ENCODE data around the gene ADAMTS2.

ADAMTS2 gene

DNA sequence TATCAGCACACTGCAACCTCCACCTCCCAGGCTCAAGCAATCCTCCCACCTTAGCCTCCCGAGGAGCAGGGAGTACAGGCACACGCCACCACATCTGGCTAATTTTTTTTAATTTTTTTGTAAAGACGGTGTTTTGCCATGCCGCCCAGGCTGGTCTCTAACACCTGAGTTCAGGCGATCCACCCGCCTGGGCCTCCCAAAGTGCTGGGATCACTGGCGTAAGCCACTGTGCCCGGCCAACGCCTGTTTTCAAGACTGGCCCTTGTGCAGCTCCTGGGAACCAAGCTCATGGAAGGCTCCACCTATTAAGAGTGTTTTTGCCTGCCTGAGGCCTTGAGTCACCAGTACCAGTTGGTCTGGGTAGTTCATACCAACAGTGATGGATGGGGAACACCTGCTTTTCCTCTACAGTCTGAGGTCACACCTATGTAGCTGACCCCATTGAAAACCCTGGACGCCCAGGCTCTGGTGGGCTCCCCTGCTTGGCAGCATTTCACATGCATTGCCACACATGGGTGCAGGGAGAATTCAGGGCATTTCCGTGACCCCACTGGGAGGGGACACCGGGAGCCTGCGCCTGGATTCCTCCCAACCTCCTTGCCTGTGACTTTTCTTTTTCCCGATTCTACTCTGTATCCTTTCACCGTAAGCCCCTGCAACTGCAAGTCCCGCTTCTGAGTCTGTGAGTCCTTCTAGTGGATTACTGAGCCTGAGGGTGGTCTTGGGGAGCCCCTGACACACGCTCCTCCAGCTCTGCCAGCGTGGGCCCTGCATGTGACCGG, 221.6 kb downstream of the ADAMTS2 start:
- Histone ChIP-seq H3K36me3 (ENCODE audit: control insufficient read depth in 4 of 4, insufficient read depth in 4 of 4, low read length in 3 of 4) (no peaks in the 10 kb centered on the region), H3K27me3 (replicated peaks in 2 of 5; ENCODE audit: control insufficient read depth in 4 of 5, insufficient read depth in 5 of 5, low read length in 4 of 5) (no peaks in the 10 kb centered on the region), H3K4me1 (ENCODE audit: control extremely low read depth in 1 of 4, control insufficient read depth in 4 of 4, insufficient read depth in 4 of 4, low read length in 3 of 4) (no peaks in the 10 kb centered on the region), H3K4me3 (ENCODE audit: control insufficient read depth in 1 of 7, extremely low read depth in 1 of 7, insufficient read depth in 4 of 7, low read depth in 2 of 7, low read length in 6 of 7) (no peak overlapping the region), H3K27ac (ENCODE audit: insufficient read depth in 1 of 2, low read depth in 1 of 2, low read length in 2 of 2, poor library complexity in 1 of 2, severe bottlenecking in 2 of 2) (no peak overlapping the region), H3K9me3 (ENCODE audit: control extremely low read depth in 1 of 5, control insufficient read depth in 4 of 5, insufficient read depth in 2 of 5, low read depth in 1 of 5, low read length in 4 of 5) (peaks cover 0 to 70% (median 39%) of the 10 kb centered on the region in 5 experiments)
- DNase-seq, result no peak
- CTCF ChIA-PET, result no interaction called here
- 97% methylated on average over 18 of the region's 19 CpGs for WGBS (ENCODE audit: insufficient coverage)
- POLR2A ChIA-PET, result no interaction called here

DNA sequence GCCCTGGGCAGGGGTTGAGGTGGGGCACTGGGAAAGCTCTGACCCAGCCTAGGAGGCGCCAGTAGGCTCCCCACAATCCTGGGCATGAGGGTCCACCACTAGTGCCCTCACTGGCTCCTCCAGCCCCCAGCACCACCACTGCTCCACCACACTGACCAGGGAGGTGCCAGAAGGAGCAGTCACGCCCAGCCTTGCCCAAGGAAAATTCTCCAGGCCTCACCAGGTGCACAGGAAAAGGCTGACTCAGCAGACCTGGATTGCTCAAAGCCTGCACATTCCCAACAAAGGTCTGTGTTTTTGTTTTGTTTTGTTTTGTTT, 222.2 kb downstream of the ADAMTS2 start:
- WGBS (ENCODE audit: insufficient coverage), result 100% methylated on average over 1 of the region's 2 CpGs
- peaks cover 0 to 70% (median 39%) of the 10 kb centered on the region in 5 experiments for H3K9me3 ChIP-seq (ENCODE audit: control extremely low read depth in 1 of 5, control insufficient read depth in 4 of 5, insufficient read depth in 2 of 5, low read depth in 1 of 5, low read length in 4 of 5)
- no peak overlapping the region for H3K4me3 ChIP-seq (ENCODE audit: control insufficient read depth in 1 of 7, extremely low read depth in 1 of 7, insufficient read depth in 4 of 7, low read depth in 2 of 7, low read length in 6 of 7)
- ChIA-PET CTCF (no interaction called here), POLR2A (no interaction called here)
- no peaks in the 10 kb centered on the region for H3K36me3 ChIP-seq (ENCODE audit: control insufficient read depth in 4 of 4, insufficient read depth in 4 of 4, low read length in 3 of 4)
- no peak overlapping the region for H3K27ac ChIP-seq (ENCODE audit: insufficient read depth in 1 of 2, low read depth in 1 of 2, low read length in 2 of 2, poor library complexity in 1 of 2, severe bottlenecking in 2 of 2)
- H3K27me3 ChIP-seq (replicated peaks in 2 of 5; ENCODE audit: control insufficient read depth in 4 of 5, insufficient read depth in 5 of 5, low read length in 4 of 5), result no peaks in the 10 kb centered on the region
- no peaks in the 10 kb centered on the region for H3K4me1 ChIP-seq (ENCODE audit: control extremely low read depth in 1 of 4, control insufficient read depth in 4 of 4, insufficient read depth in 4 of 4, low read length in 3 of 4)
- DNase-seq, result no peak

- ChIA-PET CTCF (no interaction called here), POLR2A (no interaction called here)
- H3K36me3 ChIP-seq (ENCODE audit: control insufficient read depth in 4 of 4, insufficient read depth in 4 of 4, low read length in 3 of 4), result no peaks in the 10 kb centered on the region
- H3K4me1 ChIP-seq (ENCODE audit: control extremely low read depth in 1 of 4, control insufficient read depth in 4 of 4, insufficient read depth in 4 of 4, low read length in 3 of 4), result no peaks in the 10 kb centered on the region
- H3K27ac ChIP-seq (ENCODE audit: insufficient read depth in 1 of 2, low read depth in 1 of 2, low read length in 2 of 2, poor library complexity in 1 of 2, severe bottlenecking in 2 of 2), result no peak overlapping the region
- H3K4me3 ChIP-seq (ENCODE audit: control insufficient read depth in 1 of 7, extremely low read depth in 1 of 7, insufficient read depth in 4 of 7, low read depth in 2 of 7, low read length in 6 of 7), result no peak overlapping the region
- WGBS (ENCODE audit: insufficient coverage), result 95% methylated on average over 16 of the region's 19 CpGs
- DNase-seq, result no peak
- H3K27me3 ChIP-seq (replicated peaks in 2 of 5; ENCODE audit: control insufficient read depth in 4 of 5, insufficient read depth in 5 of 5, low read length in 4 of 5), result no peaks in the 10 kb centered on the region
- H3K9me3 ChIP-seq (ENCODE audit: control extremely low read depth in 1 of 5, control insufficient read depth in 4 of 5, insufficient read depth in 2 of 5, low read depth in 1 of 5, low read length in 4 of 5), result peaks cover 0 to 67% (median 39%) of the 10 kb centered on the region in 5 experiments
Measured at GRCh38 chr5:179122411-179123108, 222.7 kb downstream of the ADAMTS2 start.

DNA sequence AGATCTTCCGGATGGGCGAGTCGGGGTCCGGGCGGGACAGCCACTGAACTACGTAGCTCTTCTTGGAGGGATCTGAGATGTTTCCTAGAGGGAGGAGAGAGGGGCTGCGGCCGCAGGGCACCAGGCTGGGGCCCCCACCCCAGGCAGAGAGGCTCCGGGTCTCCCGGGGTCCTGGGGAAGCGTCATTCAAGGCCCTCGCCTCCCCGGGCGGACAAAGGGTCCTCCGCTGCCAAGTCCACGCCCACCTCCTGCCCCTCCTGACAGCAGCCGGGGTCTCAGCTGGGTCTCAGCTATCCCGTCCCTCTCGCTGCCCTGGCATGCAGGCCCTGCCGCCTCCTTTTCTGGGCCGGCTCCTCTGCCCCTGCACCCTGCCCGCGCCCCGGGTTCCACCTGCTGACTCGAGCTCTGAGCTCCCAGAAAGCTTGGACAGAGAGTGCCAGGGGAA, 223.6 kb downstream of the ADAMTS2 start:
- no peak for DNase-seq
- Histone ChIP-seq H3K36me3 (ENCODE audit: control insufficient read depth in 4 of 4, insufficient read depth in 4 of 4, low read length in 3 of 4) (no peaks in the 10 kb centered on the region), H3K9me3 (ENCODE audit: control extremely low read depth in 1 of 5, control insufficient read depth in 4 of 5, insufficient read depth in 2 of 5, low read depth in 1 of 5, low read length in 4 of 5) (peaks cover 0 to 63% (median 43%) of the 10 kb centered on the region in 5 experiments), H3K4me1 (ENCODE audit: control extremely low read depth in 1 of 4, control insufficient read depth in 4 of 4, insufficient read depth in 4 of 4, low read length in 3 of 4) (no peaks in the 10 kb centered on the region), H3K27ac (ENCODE audit: insufficient read depth in 1 of 2, low read depth in 1 of 2, low read length in 2 of 2, poor library complexity in 1 of 2, severe bottlenecking in 2 of 2) (no peak overlapping the region), H3K4me3 (ENCODE audit: control insufficient read depth in 1 of 7, extremely low read depth in 1 of 7, insufficient read depth in 4 of 7, low read depth in 2 of 7, low read length in 6 of 7) (no peak overlapping the region), H3K27me3 (replicated peaks in 2 of 5; ENCODE audit: control insufficient read depth in 4 of 5, insufficient read depth in 5 of 5, low read length in 4 of 5) (no peaks in the 10 kb centered on the region)
- CTCF ChIA-PET, result no interaction called here
- WGBS (ENCODE audit: insufficient coverage), result 93% methylated on average over 25 of the region's 25 CpGs
- POLR2A ChIA-PET, result no interaction called here

- H3K36me3 ChIP-seq (ENCODE audit: control insufficient read depth in 4 of 4, insufficient read depth in 4 of 4, low read length in 3 of 4), result no peaks in the 10 kb centered on the region
- H3K9me3 ChIP-seq (ENCODE audit: control extremely low read depth in 1 of 5, control insufficient read depth in 4 of 5, insufficient read depth in 2 of 5, low read depth in 1 of 5, low read length in 4 of 5), result peaks cover 0 to 60% (median 44%) of the 10 kb centered on the region in 5 experiments
- no peaks in the 10 kb centered on the region for H3K27me3 ChIP-seq (replicated peaks in 2 of 5; ENCODE audit: control insufficient read depth in 4 of 5, insufficient read depth in 5 of 5, low read length in 4 of 5)
- POLR2A ChIA-PET, result no interaction called here
- CTCF ChIA-PET, result no interaction called here
- H3K4me1 ChIP-seq (ENCODE audit: control extremely low read depth in 1 of 4, control insufficient read depth in 4 of 4, insufficient read depth in 4 of 4, low read length in 3 of 4), result no peaks in the 10 kb centered on the region
- DNase-seq, result no peak
- no peak overlapping the region for H3K27ac ChIP-seq (ENCODE audit: insufficient read depth in 1 of 2, low read depth in 1 of 2, low read length in 2 of 2, poor library complexity in 1 of 2, severe bottlenecking in 2 of 2)
- no peak overlapping the region for H3K4me3 ChIP-seq (ENCODE audit: control insufficient read depth in 1 of 7, extremely low read depth in 1 of 7, insufficient read depth in 4 of 7, low read depth in 2 of 7, low read length in 6 of 7)
- WGBS (ENCODE audit: insufficient coverage), result 79% methylated on average over 64 of the region's 75 CpGs
Measured at GRCh38 chr5:179120951-179121666, 224.2 kb downstream of the ADAMTS2 start.

- no peak overlapping the region for H3K27ac ChIP-seq (ENCODE audit: insufficient read depth in 1 of 2, low read depth in 1 of 2, low read length in 2 of 2, poor library complexity in 1 of 2, severe bottlenecking in 2 of 2)
- WGBS (ENCODE audit: insufficient coverage), result 96% methylated on average over 35 of the region's 35 CpGs
- CTCF ChIA-PET, result no interaction called here
- no peaks in the 10 kb centered on the region for H3K36me3 ChIP-seq (ENCODE audit: control insufficient read depth in 4 of 4, insufficient read depth in 4 of 4, low read length in 3 of 4)
- POLR2A ChIA-PET, result no interaction called here
- no peak overlapping the region for H3K4me3 ChIP-seq (ENCODE audit: control insufficient read depth in 1 of 7, extremely low read depth in 1 of 7, insufficient read depth in 4 of 7, low read depth in 2 of 7, low read length in 6 of 7)
- peaks cover 0 to 55% (median 48%) of the 10 kb centered on the region in 5 experiments for H3K9me3 ChIP-seq (ENCODE audit: control extremely low read depth in 1 of 5, control insufficient read depth in 4 of 5, insufficient read depth in 2 of 5, low read depth in 1 of 5, low read length in 4 of 5)
- no peaks in the 10 kb centered on the region for H3K4me1 ChIP-seq (ENCODE audit: control extremely low read depth in 1 of 4, control insufficient read depth in 4 of 4, insufficient read depth in 4 of 4, low read length in 3 of 4)
- no peaks in the 10 kb centered on the region for H3K27me3 ChIP-seq (replicated peaks in 2 of 5; ENCODE audit: control insufficient read depth in 4 of 5, insufficient read depth in 5 of 5, low read length in 4 of 5)
- no peak for DNase-seq
Measured at GRCh38 chr5:179120421-179120861, 224.8 kb downstream of the ADAMTS2 start.

Data from common myeloid progenitor, CD34-positive (primary cell).